HCT116 (cell line): ENCODE data around the gene DIS3L2.

Experiments used
- CEBPB ChIP-seq: IDR thresholded peaks from 2 replicates; pipeline ENCODE4 v1.6.1; 2012; ENCODE audit warnings: low read depth
- EZH2 ChIP-seq: fragments of 200-600 bp; sonication (generic); IDR thresholded peaks from 2 replicates; pipeline ENCODE4 v1.6.1; 2017; ENCODE audit warnings: antibody characterized with exemption, mixed run types
- EZH2phosphoT487 ChIP-seq: fragments of 200-600 bp; IDR thresholded peaks from 2 replicates; pipeline ENCODE4 v1.6.1; 2018; ENCODE audit warnings: antibody characterized with exemption, borderline replicate concordance
- FOSL1 ChIP-seq: IDR thresholded peaks from 2 replicates; pipeline ENCODE4 v1.6.1; 2012; ENCODE audit warnings: low read depth
- JUND ChIP-seq: IDR thresholded peaks from 2 replicates; pipeline ENCODE4 v1.6.1; 2012
- MAX ChIP-seq: IDR thresholded peaks from 2 replicates; pipeline ENCODE4 v1.6.1; 2012
- POLR2AphosphoS5 ChIP-seq: IDR thresholded peaks from 2 replicates; pipeline ENCODE4 v1.6.1; 2011; ENCODE audit warnings: mild to moderate bottlenecking, low read depth, low read length, moderate library complexity
- RAD21 ChIP-seq: IDR thresholded peaks from 2 replicates; pipeline ENCODE4 v1.6.1; 2012; ENCODE audit warnings: low read depth, mild to moderate bottlenecking
- ZBTB33 ChIP-seq: IDR thresholded peaks from 2 replicates; pipeline ENCODE4 v1.6.1; 2011; ENCODE audit warnings: mild to moderate bottlenecking, low read length, moderate library complexity; ENCODE audit not compliant: insufficient replicate concordance; ENCODE audit errors: extremely low read depth
- ZNF274 ChIP-seq: fragments of 200-500 bp; sonication (Bioruptor generic); IDR thresholded peaks from 2 replicates; pipeline ENCODE4 v1.6.1; 2014; ENCODE audit warnings: mild to moderate bottlenecking, low read depth, low read length, inconsistent platforms
- TF ChIP-seq, protein P1 (sequence below), 3 experiments: fragments of 200-600 bp in 1 of 3; sonication (generic) in 1 of 3; IDR thresholded peaks in 2 of 3; conservative IDR thresholded peaks in 1 of 3; 2 replicates each; pipeline ENCODE4 v1.5.1; 2012 to 2017; ENCODE audit warnings: low read depth in 2 of 3, low read length in 2 of 3, antibody characterized with exemption in 1 of 3, borderline replicate concordance in 1 of 3, control low read depth in 1 of 3, mild to moderate bottlenecking in 1 of 3, mixed read lengths in 1 of 3, mixed run types in 1 of 3, moderate library complexity in 1 of 3; ENCODE audit not compliant: insufficient read depth in 1 of 3

DNA sequence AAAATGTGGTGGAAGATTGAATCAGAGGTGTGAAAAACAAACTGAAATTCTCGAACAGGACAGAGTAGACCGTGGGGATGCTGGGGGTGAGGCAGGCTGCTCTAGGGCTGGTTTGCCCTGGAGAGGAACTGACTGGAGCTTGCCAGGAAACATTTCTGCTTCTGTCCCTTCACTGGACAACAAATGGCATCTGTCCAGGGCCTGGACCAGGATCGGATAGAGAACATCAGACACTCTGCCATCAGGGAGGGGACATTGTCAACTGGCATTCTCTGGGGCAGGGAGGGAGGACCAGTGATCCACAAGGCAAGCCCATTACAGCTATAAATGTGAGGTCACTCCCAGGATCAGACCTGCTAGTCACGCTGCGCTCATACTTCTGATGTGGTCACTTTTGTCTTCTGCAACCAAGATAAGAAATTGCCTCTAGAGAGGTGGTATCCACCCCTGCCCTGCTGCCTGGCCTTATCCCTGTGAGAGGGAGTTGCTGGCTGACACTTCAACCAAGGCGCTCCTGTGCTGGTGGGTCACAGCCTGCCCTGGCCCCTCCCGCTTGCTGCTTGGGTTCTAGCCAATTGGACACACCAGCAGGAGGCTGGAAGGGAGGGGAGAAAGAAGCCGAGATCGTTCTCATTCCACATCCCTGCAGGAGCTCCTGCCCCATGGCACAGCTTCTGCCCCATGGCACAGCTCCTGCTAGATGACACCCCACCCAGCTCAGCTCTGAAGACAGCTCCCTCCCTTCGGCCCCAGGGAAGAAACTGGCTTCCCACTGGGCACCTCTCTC, 44.0 kb upstream of the DIS3L2 start:
- TF ChIP-seq, protein P1, sequence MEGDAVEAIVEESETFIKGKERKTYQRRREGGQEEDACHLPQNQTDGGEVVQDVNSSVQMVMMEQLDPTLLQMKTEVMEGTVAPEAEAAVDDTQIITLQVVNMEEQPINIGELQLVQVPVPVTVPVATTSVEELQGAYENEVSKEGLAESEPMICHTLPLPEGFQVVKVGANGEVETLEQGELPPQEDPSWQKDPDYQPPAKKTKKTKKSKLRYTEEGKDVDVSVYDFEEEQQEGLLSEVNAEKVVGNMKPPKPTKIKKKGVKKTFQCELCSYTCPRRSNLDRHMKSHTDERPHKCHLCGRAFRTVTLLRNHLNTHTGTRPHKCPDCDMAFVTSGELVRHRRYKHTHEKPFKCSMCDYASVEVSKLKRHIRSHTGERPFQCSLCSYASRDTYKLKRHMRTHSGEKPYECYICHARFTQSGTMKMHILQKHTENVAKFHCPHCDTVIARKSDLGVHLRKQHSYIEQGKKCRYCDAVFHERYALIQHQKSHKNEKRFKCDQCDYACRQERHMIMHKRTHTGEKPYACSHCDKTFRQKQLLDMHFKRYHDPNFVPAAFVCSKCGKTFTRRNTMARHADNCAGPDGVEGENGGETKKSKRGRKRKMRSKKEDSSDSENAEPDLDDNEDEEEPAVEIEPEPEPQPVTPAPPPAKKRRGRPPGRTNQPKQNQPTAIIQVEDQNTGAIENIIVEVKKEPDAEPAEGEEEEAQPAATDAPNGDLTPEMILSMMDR (IDR thresholded peaks at IDR 0.05 in 2 of 3, conservative IDR thresholded peaks at IDR 0.05 in 1 of 3; ENCODE audit: borderline replicate concordance in 1 of 3, insufficient read depth in 1 of 3, low read depth in 2 of 3, low read length in 2 of 3), result no peak
- no peak for TF ChIP-seq FOSL1
- TF ChIP-seq ZBTB33, result no peak
- no peak for TF ChIP-seq MAX
- no peak for TF ChIP-seq RAD21
- TF ChIP-seq CEBPB, result no peak
- no peak for TF ChIP-seq EZH2
- no peak for TF ChIP-seq EZH2phosphoT487
- no peak for TF ChIP-seq POLR2AphosphoS5
- no peak for TF ChIP-seq JUND
- no peak for TF ChIP-seq ZNF274
